B cell (primary cell): ENCODE measurements around the gene MNX1. TPM values are rescaled to one million over a fixed set of nuclear protein-coding genes. Genes with fewer than 3 reads are reported as not detected.

Experiments used
- ATAC-seq: fragments of 200-7000 bp; cut with Tn5 transposase; one replicate; pipeline ENCODE4 v1.10.0; 2021; ENCODE audit warnings: low read depth, mild to moderate bottlenecking, moderate number of reproducible peaks, moderate library complexity
- CTCF ChIA-PET: fragments of 350-600 bp; sonication (Branson Sonifier 250); formaldehyde crosslinking; loops from one replicate; lab custom pipeline; 2021; ENCODE audit warnings: antibody characterized with exemption, inconsistent platforms; lab: Charles Lee
- POLR2A ChIA-PET: fragments of 350-600 bp; sonication (Branson Sonifier 250); formaldehyde crosslinking; loops from one replicate; lab custom pipeline; 2021; ENCODE audit warnings: antibody characterized with exemption; lab: Charles Lee
- DNase-seq: peaks from one replicate; pipeline ENCODE4 v3.0.0; 2013
- H2AFZ ChIP-seq: 2 replicates; pipeline ENCODE4 v1.6.1; 2012; ENCODE audit warnings: mild to moderate bottlenecking, low read depth, low read length; ENCODE audit not compliant: insufficient read depth, poor library complexity, severe bottlenecking
- H3K27ac ChIP-seq, 2 donors: 1 replicate in 1 of 2; 2 replicates in 1 of 2; pipeline ENCODE4 v1.5.1; 2012 to 2013; ENCODE audit warnings: low read length in 2 of 2, mild to moderate bottlenecking in 2 of 2, moderate library complexity in 1 of 2
- H3K27me3 ChIP-seq, 4 experiments: fragments of 200-600 bp in 1 of 4; sonication (generic) in 1 of 4; replicated peaks in 1 of 4; 1 replicate in 2 of 4; 2 replicates in 2 of 4; pipeline versions ENCODE4 v1.6.1 to v1.7.0; 2013 to 2016; ENCODE audit warnings: low read length in 3 of 4, mild to moderate bottlenecking in 2 of 4, mixed read lengths in 1 of 4, moderate library complexity in 1 of 4; ENCODE audit not compliant: insufficient read depth in 4 of 4, control insufficient read depth in 3 of 4; ENCODE audit errors: control extremely low read depth in 1 of 4
- H3K36me3 ChIP-seq, 2 experiments: replicated peaks in 1 of 2; 1 replicate in 1 of 2; 2 replicates in 1 of 2; pipeline versions ENCODE4 v1.6.1 to v1.7.1; 2013; ENCODE audit warnings: low read length in 1 of 2; ENCODE audit not compliant: insufficient read depth in 2 of 2, control insufficient read depth in 1 of 2; ENCODE audit errors: control extremely low read depth in 1 of 2, extremely low read depth in 1 of 2
- H3K4me1 ChIP-seq, 2 donors: fragments of 200-600 bp in 1 of 2; sonication (generic) in 1 of 2; 1 replicate in 1 of 2; 2 replicates in 1 of 2; pipeline versions ENCODE4 v1.5.1 to v1.6.1; 2013 to 2017; ENCODE audit warnings: low read length in 2 of 2; ENCODE audit not compliant: control insufficient read depth in 2 of 2, insufficient read depth in 2 of 2
- H3K4me2 ChIP-seq: replicated peaks from 2 replicates; pipeline ENCODE3; 2012; ENCODE audit warnings: mild to moderate bottlenecking, low read depth, low read length; ENCODE audit not compliant: poor library complexity, severe bottlenecking
- H3K4me3 ChIP-seq, 5 experiments: fragments of 200-600 bp in 1 of 5; sonication (generic) in 1 of 5; 1 replicate in 3 of 5; 2 replicates in 2 of 5; pipeline versions ENCODE4 v1.5.1 to v1.7.0; 2011 to 2016; ENCODE audit warnings: low read length in 4 of 5, mild to moderate bottlenecking in 4 of 5, low read depth in 2 of 5, control low read depth in 1 of 5, moderate library complexity in 1 of 5; ENCODE audit not compliant: insufficient read depth in 1 of 5; ENCODE audit errors: control extremely low read depth in 1 of 5, extremely low read depth in 1 of 5
- H3K79me2 ChIP-seq: fragments of 200-600 bp; sonication (generic); one replicate; pipeline ENCODE4 v1.6.0; 2016; ENCODE audit warnings: low read length; ENCODE audit not compliant: control insufficient read depth, insufficient read depth
- H3K9ac ChIP-seq: fragments of 200-600 bp; sonication (generic); 2 replicates; pipeline ENCODE4 v1.6.1; 2017; ENCODE audit warnings: mild to moderate bottlenecking, low read length, moderate library complexity
- H3K9me3 ChIP-seq, 3 donors: one replicate each; pipeline versions ENCODE4 v1.6.1 to v1.7.1; 2013; ENCODE audit warnings: low read length in 2 of 3; ENCODE audit not compliant: control insufficient read depth in 2 of 3, insufficient read depth in 1 of 3; ENCODE audit errors: control extremely low read depth in 1 of 3
- H4K20me1 ChIP-seq: 2 replicates; pipeline ENCODE4 v1.6.0; 2012; ENCODE audit warnings: mild to moderate bottlenecking, low read length; ENCODE audit not compliant: insufficient read depth, control insufficient read depth, poor library complexity, severe bottlenecking
- H3K27ac Mint-ChIP-seq: one replicate; pipeline ENCODE4 v1.8.0; 2021; ENCODE audit warnings: mixed read lengths
- H3K27me3 Mint-ChIP-seq: one replicate; pipeline ENCODE4 v1.8.0; 2021; ENCODE audit warnings: mixed read lengths
- H3K4me1 Mint-ChIP-seq: one replicate; pipeline ENCODE4 v1.8.0; 2021; ENCODE audit warnings: mixed read lengths
- H3K4me3 Mint-ChIP-seq: one replicate; pipeline ENCODE4 v1.8.0; 2021; ENCODE audit warnings: mixed read lengths
- H3K9me3 Mint-ChIP-seq: one replicate; pipeline ENCODE4 v1.8.0; 2022; ENCODE audit warnings: mixed read lengths; ENCODE audit not compliant: insufficient read depth
- CTCF ChIP-seq: fragments of 200-600 bp; IDR thresholded peaks from one replicate; pipeline ENCODE4 v1.8.0; 2022; ENCODE audit warnings: antibody characterized with exemption, mild to moderate bottlenecking
- EZH2 ChIP-seq: IDR thresholded peaks from 2 replicates; pipeline ENCODE4 v1.6.1; 2012; ENCODE audit warnings: borderline replicate concordance, low read depth, mild to moderate bottlenecking, moderate library complexity, low read length; ENCODE audit not compliant: insufficient read depth, poor library complexity, severe bottlenecking
- WGBS: methylation state at CpG from one replicate; pipeline ENCODE4 v1.1.5; 2013; ENCODE audit warnings: missing lambda C conversion rate; ENCODE audit not compliant: insufficient coverage; 5-methylcytosine and 5-hydroxymethylcytosine counted together
- intact Hi-C: fragments of 100-400 bp; cut with micrococcal nuclease; formaldehyde crosslinking; loops from one replicate; pipeline ENCODE4 v1.10.0; 2022
- polyA plus RNA-seq: library from polyadenylated mRNA; depleted of rRNA; stranded (reverse); fragments of >200 nt; gene quantifications from 2 replicates; pipeline ENCODE4 v1.2.3, GENCODE V29; 2012
- total RNA-seq, 2 donors: library from RNA; stranded (reverse); fragments of 120-200 nt in 1 of 2; gene quantifications; 1 replicate in 1 of 2; 2 replicates in 1 of 2; pipeline versions ENCODE4 v1.2.3 to v1.2.4, GENCODE V29; 2013 to 2022

MNX1 gene
- total and polyA plus RNA-seq, 2 donors (not counting 1 experiment from before 2014, with no cell fraction given), result not detected

DNA sequence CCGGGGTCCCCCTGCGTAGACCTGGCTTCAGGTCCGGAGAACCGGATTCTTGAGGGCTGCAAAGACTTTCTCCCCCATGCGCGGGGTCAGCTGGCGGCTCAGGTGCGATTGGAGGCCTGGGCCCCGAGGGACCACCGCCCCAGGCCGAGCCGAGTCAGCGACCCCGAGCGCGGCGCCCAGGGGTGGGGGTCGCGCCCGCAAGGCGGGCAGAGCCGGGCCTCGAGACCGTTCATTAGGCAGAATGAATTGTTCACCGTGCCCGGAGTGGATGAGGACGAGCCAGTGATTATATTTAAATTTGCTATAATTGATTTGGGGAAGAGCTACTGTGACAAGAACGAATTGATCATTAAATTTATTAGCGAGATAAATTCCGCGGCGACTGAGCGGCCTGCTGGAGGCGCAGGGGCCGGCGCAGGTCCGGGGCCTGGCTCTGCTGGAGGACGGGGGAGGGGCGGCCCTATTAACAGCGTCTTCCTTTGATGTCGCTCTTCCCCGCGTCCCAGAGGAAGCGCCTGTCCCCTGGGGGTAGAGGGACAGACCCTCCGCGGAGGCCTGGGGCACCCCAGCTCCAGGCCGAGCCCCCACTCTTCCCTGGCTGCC, 7.5 kb downstream of the MNX1 start:
- peaks cover 0 to 90% (median 66%) of the 10 kb centered on the region in 4 experiments for H3K27me3 ChIP-seq
- no peaks in the 10 kb centered on the region for H3K79me2 ChIP-seq
- peaks cover 54% of the 10 kb centered on the region for H3K27me3 Mint-ChIP-seq
- no peak overlapping the region for H3K4me3 Mint-ChIP-seq
- H2AFZ ChIP-seq, result no peak overlapping the region
- no peak overlapping the region for H3K4me3 ChIP-seq
- 14% methylated on average over 45 of the region's 47 CpGs for WGBS
- H3K9me3 ChIP-seq, result peaks cover 0 to 37% (median 2%) of the 10 kb centered on the region in 3 donors
- ChIA-PET CTCF (no interaction called here), POLR2A (no interaction called here)
- peaks cover 27% of the 10 kb centered on the region for H3K4me1 Mint-ChIP-seq
- intact Hi-C loops, result no loop called here
- ATAC-seq (no peak), DNase-seq (peak; percentile 26)
- no peaks in the 10 kb centered on the region for H3K36me3 ChIP-seq
- no peaks in the 10 kb centered on the region for H3K9me3 Mint-ChIP-seq
- no peaks in the 10 kb centered on the region for H4K20me1 ChIP-seq
- TF ChIP-seq CTCF (no peak), EZH2 (peak; percentile 14)
- no peak overlapping the region for H3K27ac Mint-ChIP-seq
- no peak overlapping the region for H3K4me2 ChIP-seq
- H3K27ac ChIP-seq, result no peak overlapping the region
- H3K4me1 ChIP-seq, result peaks cover 32 to 47% of the 10 kb centered on the region in 2 donors
- no peak overlapping the region for H3K9ac ChIP-seq

GRCh38 chr7:157001920-157002818, 8.3 kb downstream of the MNX1 start:
- no peak overlapping the region for H3K9ac ChIP-seq
- 9% methylated on average over 28 of the region's 32 CpGs for WGBS
- no peak overlapping the region for H3K4me3 ChIP-seq
- POLR2A ChIA-PET, result no interaction called here
- TF ChIP-seq EZH2 (no peak), CTCF (no peak)
- ATAC-seq (no peak), DNase-seq (peak; percentile 36)
- Mint-ChIP-seq H3K9me3 (no peaks in the 10 kb centered on the region), H3K27ac (no peak overlapping the region), H3K4me1 (peaks cover 27% of the 10 kb centered on the region), H3K27me3 (peaks cover 55% of the 10 kb centered on the region), H3K4me3 (peak overlapping the region; percentile 4)
- CTCF ChIA-PET, result no interaction called here
- no peaks in the 10 kb centered on the region for H3K36me3 ChIP-seq
- no peaks in the 10 kb centered on the region for H3K79me2 ChIP-seq
- peaks cover 32 to 47% of the 10 kb centered on the region in 2 donors for H3K4me1 ChIP-seq
- H3K27ac ChIP-seq, result no peak overlapping the region
- peaks cover 0 to 91% (median 65%) of the 10 kb centered on the region in 4 experiments for H3K27me3 ChIP-seq
- no peak overlapping the region for H2AFZ ChIP-seq
- intact Hi-C loops, result no loop called here
- H3K4me2 ChIP-seq, result no peak overlapping the region
- no peaks in the 10 kb centered on the region for H4K20me1 ChIP-seq
- H3K9me3 ChIP-seq, result peaks cover 0 to 37% (median 2%) of the 10 kb centered on the region in 3 donors
